Measurements from ENCODE around the gene ZNF687.
A peak's percentile ranks its signal among the peaks of the same experiment; 100 is the strongest.

The ZNF687 gene

DNA sequence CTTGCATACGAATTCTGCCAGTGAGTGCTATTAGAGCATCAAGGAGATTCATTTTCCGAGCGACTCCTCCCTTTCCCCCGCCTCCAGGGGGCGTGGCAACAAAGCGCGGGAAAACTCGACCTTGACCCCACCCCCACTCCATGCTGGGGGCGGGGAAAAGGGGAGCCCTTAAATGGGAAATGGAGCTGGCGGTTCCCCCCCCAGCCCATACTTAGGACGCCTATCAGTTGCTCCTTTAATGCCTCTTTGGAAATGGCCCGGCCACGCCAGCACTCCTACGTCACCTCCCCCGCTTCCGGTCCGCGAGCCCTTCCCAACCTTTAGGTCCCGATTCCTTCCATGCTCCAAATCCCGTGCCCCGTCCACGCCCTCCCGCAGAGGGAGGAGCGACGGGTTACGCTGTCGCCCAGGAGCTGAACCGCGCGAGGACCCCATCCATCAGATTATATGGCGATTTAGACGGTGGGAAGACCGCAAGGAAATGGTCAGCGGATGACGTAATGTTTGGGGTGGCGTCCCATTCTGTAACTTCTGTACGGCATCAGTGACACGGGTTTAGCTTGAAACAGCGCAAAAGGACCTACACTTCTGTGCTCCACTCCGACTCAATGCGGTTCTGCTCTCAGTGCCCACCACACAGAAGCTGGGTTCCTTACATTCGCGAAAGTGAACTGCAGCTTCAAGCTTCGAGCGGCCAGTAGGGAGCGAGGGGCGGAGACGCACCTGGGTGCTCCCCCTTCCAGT lies 702 bp upstream of the ZNF687 start:
- peak; percentile 99 for DNase-seq

DNA sequence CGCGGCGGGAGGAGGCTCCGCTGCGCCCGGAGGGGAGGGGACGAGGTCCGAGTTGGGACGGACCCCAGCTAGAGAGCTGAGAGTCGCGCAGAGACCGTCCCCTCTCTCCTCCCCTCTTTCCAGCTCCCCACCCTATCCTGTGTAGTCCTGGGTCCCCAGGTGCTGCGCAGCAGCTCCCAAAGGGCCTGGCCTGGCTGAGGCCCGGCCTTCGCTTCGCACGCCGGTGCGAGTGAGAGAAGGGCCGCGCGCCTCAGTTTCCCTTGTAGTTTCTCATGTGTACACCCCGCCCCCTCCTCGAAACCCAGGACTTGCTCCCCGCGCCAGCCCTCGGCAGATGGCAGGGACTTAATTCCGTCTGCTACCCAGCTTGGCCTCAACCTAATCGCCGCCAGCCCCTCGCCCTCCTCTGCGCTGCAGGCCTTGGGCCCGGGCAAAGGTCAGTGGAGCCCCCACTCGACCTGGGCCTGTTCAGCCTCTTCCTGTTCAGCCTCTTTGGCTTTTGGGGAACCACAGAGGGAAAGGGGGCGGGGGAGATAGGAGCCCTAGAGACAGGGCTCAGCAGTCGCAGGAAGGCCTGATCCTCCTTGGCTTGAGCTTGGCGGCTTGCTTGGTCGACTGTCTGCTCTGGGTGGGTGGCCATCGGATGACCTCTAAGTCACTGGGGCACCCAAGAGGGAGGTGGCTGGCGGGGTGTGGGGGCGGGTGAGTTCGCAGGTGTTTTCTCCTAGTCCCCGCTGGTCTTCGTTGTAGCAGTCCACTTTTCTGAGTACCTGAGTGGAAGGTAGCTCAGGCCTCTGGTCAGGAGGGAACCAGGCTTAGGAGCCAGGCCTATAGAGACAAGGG lies 1.0 kb downstream of the ZNF687 start:
- DNase-seq: peak; percentile 16

DNA sequence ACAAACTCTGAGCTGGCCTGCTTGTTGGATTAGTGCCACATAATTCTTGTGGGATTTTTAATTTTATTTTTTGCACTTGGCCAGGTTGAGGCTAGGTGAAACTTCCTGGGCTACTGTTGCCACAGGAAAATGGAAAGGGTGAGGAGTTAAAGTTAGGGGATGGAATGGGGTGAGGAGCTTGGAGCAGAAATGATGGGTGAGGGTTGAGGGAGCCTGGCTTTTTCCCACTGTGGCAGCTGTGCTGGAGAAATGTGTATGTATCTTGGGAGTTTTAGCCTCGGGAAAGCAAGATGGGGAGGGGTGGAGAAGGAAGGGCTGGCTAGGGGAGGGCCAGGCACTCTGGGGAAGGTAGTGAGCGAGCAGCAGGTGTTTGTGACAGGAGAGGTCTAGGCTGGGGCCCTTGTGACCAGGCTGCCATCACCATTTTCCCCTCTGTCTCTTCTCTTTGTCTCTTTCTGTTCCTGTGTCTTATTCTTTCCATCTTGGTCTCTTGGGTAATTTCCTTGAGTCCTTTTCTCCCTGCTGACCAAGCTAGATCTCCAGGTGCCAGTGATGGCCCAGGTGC lies 2.0 kb downstream of the ZNF687 start:
- DNase-seq: no peak

DNA sequence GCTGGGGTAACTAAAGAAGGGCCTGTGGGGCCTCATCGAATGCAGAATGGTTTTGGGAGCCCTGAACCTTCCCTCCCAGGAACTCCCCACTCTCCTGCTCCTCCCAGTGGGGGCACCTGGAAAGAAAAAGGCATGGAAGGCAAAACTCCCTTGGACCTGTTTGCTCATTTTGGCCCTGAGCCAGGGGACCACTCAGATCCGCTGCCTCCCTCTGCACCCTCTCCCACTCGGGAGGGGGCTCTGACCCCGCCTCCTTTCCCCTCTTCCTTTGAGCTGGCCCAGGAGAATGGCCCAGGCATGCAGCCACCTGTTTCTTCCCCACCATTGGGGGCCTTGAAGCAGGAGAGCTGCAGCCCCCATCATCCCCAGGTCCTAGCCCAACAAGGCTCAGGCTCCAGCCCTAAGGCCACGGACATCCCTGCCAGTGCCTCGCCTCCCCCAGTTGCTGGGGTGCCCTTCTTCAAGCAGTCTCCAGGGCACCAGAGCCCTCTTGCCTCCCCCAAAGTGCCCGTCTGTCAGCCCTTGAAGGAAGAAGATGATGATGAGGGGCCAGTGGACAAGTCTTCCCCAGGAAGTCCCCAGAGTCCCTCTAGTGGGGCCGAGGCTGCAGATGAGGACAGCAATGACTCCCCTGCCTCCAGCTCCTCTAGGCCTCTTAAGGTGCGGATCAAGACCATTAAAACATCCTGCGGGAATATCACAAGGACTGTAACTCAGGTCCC lies 4.7 kb downstream of the ZNF687 start:
- no peak for DNase-seq

DNA sequence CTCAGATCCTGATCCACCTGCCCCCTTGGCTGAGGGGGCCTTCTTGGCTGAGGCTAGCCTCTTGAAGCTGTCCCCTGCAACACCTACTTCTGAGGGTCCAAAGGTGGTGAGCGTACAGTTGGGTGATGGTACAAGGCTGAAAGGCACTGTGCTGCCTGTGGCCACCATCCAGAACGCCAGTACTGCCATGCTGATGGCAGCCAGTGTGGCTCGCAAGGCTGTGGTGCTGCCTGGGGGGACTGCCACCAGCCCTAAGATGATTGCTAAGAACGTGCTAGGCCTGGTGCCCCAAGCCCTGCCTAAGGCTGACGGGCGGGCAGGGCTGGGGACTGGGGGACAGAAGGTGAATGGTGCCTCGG lies 5.2 kb downstream of the ZNF687 start:
- no peak for DNase-seq

DNA sequence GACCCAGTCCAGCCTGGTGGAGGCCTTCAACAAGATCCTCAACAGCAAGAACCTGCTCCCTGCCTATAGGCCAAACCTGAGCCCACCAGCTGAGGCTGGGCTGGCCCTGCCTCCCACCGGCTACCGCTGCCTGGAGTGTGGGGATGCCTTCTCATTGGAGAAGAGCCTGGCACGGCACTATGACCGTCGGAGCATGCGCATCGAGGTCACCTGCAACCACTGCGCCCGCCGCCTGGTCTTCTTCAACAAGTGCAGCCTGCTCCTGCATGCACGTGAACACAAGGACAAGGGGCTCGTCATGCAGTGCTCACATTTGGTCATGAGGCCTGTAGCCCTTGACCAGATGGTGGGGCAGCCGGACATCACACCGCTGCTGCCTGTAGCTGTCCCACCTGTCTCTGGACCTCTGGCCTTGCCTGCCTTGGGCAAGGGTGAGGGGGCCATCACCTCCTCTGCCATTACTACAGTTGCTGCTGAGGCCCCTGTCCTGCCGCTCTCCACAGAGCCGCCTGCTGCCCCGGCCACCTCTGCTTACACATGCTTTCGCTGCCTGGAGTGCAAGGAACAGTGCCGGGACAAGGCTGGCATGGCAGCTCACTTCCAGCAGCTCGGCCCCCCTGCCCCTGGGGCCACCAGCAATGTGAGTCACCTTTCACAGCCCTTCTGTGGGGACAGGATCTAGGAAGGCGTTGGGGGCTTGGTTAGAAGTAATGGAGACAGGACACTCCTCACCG lies 5.8 kb downstream of the ZNF687 start:
- DNase-seq: no peak

DNA sequence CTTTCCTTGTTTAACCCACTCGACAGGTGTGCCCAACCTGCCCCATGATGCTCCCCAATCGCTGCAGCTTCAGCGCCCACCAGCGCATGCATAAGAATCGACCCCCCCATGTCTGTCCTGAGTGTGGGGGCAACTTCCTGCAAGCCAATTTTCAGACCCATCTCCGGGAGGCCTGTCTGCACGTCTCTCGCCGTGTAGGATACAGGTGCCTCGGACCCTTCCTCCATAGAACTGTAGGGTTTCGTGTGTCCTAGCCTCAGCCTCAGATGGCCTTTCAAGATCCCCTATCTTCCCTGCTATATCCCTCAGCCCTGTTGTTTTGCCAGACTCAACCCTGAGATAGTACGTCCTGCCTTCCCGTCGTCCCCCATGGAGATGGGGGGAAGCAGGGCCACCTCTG lies 6.4 kb downstream of the ZNF687 start:
- DNase-seq: no peak

DNA sequence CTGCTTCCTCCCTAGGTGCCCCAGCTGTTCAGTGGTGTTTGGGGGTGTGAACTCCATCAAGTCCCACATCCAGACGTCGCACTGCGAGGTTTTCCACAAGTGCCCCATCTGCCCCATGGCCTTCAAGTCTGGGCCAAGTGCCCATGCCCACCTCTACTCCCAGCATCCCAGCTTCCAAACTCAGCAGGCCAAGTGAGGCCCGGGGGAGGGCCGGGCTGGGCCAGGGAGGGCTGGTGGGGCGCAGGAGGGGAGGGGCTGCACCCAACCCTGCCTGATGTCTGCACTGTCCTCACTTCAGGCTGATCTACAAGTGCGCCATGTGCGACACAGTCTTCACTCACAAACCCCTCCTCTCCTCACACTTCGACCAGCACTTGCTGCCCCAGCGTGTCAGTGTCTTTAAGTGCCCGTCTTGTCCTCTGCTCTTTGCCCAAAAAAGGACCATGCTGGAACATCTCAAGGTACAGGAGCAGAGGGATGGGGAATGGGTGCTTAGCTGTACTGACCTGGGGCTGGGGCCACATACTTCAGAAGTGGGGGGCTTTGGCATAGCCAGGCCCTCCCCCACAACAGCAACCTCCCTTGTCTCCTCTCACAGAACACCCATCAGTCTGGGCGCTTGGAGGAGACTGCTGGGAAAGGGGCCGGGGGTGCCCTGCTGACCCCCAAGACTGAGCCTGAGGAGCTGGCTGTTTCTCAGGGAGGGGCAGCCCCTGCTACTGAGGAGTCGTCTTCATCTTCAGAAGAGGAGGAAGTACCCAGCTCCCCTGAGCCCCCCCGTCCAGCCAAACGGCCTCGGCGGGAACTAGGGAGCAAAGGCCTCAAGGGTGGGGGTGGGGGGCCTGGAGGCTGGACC lies 7.2 kb downstream of the ZNF687 start:
- DNase-seq: no peak

DNA sequence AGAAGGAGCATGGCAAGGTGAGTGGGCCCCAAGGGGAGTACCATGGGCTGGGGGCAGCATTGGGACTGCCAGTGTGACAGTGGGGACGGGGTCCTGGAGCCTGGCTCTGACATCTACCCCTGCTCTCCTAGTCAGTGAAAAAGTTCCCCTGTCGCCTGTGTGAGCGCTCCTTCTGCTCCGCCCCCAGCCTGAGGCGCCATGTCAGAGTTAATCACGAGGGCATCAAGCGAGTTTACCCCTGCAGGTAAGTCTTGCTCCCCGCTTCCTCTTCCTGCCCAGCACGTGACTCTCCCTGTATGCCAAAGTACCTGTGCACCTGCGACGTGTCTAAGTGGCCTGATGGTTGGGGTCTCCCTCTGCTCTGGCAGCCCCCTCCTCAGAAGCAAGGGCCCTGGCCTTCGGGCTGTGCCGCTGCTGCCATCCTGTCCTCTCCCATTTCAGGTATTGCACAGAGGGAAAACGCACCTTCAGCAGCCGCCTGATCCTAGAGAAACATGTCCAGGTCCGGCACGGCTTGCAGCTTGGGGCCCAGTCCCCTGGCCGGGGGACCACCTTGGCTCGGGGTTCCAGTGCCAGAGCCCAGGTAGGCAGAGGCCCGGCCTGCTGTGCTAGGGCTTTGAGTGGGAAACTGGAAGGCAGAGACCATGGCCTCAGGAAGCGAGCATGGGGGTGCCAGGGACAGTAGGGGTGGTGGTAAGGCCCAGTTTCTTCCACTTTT lies 8.1 kb downstream of the ZNF687 start:
- no peak for DNase-seq

DNA sequence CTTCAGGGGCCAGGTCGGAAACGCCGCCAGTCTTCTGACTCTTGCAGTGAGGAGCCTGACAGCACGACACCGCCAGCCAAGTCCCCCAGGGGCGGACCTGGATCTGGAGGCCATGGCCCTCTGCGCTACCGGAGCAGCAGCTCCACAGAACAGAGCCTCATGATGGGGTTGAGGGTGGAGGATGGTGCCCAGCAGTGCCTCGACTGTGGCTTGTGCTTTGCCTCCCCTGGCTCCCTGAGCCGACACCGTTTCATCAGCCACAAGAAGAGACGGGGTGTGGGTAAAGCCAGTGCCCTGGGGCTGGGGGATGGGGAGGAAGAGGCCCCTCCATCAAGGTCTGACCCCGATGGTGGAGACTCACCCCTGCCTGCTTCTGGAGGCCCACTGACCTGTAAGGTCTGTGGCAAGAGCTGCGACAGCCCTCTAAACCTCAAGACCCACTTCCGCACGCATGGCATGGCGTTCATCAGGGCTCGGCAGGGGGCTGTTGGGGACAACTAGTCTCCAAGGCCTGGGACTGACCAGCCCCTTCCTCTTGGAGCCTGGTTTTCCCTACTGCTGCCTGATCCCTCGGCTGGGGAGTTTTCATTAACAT lies 8.7 kb downstream of the ZNF687 start:
- no peak for DNase-seq

DNA sequence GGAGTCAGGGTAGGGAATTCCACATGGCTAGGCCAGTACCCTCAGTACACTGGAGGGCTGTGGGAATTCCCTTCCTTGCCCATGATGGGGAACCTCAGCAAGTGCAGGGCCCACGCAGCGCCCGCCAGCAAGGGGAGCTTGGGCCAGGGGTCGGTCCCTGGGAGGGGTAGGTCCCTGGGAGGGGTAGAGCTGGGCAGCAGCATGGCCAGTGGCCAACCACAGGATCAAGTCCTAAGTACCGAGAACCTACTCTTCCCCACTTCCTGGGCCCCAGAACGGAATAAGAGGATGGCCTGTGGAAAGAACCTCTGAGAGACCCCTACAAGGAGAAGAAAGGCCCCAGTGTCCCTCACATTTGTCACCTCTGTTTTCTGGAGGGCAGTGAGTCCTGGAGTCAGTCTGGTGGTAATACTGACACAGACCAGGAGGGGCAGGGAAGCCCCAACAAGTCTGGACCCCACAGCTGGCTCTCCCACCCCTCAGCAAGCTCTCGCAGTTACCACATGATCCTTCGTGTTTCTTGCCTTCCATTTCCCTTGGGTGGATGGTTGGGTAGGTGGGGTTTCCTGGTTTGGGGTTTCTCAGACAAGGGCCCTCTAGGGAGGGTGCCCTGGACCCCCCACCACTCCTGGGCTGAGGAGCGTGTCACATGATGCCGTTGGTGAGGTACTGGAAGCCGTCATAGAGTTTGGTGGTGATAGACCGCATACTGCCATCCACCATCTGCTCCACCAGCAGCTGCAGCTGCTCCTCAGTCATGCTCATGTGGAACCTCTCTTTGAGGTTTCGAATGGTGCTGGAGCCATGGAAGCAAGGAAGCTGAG lies 10.3 kb downstream of the ZNF687 start:
- DNase-seq: no peak

DNA sequence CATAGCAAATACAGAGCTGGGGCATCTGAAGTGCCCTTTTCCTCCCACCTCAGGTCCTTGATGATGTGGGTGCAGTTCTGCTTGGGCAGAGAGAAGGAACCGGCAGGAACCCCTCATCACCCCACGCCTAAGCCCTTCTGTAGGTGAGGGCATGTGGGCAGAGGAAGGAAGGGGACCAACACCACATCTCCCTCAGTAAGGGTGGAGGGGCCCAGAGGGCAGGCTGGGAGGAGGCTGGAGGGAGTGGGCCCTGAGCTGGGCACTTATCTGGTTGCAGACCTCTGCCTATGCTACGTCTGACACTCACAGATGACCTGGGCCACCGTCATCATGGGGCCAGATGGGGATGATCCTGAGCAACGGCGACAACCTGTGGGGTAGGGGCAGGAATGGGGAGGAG lies 11.0 kb downstream of the ZNF687 start:
- no peak for DNase-seq

DNA sequence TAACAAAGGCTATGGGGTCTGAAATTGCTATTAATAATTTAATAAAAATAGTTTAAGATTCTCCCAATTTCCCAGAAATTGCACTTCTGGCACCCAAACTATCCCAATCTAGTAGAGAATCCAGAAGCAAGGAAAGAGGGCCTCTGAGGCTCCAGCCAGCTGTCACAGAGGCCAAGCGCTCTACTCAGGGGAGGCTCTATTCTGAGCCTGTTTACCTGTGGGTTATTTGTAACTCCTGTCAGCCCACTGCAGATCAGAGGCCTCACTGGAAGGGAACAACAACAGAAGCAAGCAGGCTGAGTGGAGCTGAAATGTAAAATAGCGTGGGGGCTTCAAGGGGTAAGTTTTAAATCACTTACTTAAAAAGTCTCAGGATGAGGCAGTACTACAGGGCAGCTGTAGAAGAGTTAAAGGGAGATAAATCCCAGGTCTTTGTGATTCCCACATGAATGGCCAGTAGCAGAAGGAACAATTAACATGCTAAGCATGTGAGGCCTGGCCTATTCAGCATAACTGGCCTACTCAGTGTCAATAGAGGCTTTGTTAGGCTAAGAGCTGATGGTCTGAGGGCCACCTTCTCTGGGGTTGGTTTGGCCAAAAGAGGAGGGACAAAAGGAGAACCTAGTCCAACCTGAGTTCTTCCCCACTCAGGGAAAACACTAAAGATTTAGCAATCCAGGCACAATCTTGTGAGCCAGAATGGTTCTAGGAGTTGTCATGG lies 12.8 kb downstream of the ZNF687 start:
- no peak for DNase-seq

DNA sequence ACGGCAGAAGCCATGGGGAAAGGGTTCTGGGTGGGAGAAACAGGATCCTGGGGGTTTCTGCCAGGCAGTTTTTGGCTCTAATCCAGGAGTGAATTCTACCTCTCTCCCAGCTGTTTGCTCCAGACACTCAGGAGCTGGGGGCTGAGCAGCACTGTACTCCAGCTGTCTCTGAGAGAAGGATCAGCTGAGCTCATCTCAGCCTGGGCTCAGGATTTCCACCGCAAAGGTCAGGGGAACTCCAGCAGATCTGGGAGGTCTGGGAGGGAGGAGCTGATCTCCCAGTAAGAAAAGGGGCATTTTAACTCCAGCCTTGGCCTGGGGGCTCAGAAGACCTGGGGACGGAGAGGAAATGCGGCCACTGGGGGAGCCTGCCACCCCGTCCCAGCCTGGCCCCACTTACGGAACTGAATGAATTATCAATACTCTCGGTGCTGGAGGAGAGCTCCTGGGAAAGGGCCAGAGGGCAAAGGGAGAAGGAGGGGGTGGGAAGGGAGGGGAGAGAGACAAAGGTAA lies 27.8 kb downstream of the ZNF687 start:
- DNase-seq: no peak

DNA sequence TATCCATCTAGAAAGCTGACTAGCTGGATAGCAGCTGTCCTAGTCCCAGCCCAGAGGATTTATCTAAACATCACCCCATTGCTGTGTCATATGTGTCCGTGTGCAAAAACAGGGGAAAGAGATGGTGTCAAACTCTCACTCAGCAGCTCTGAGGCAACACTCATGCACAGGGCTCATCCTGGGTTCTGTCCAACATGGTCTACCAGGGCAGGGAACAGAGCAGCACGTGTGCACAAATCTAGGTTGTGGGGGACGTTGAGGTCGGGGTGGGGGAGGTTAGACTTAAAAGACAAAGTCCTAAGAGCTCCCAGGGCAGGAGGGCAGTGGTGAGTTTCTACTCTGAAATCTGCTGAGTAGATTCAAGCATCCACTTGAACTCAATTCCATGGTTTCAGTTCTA lies 28.9 kb downstream of the ZNF687 start:
- DNase-seq: no peak

DNA sequence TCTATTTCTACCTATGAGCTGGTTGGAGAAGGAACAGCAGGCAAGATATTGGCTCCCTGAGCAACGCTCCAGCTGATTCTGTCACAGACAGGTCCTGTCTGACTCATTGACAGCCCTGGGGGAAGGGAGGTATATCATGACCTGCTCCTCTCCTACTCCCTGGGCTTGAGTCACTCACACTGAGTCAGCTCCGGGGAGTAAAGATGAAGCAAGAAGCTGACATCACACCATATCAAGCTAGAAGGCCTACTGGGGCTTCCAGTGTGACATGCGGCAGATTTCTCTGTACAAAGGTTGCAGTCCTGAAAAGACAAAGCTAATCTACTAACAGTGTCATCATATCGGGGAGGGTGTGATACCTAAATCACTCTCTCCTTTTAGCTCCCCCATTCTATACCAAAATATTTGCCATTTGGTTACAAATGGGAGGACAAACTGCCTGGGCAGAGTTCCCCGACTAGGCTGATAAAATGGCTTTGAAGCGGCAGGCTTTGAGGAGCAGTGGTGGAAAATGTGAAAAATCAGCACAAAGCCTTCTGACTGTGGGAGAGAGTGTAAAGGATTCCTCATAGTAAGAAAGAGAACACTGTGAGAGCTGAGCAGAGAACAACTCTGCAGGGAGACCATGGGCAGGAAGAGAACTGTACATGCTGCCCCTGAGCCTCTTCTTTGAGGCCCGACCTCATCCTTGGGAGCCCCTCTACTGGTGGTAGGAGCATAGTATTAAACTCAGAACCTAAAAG lies 29.7 kb downstream of the ZNF687 start:
- DNase-seq: peak; percentile 99

DNA sequence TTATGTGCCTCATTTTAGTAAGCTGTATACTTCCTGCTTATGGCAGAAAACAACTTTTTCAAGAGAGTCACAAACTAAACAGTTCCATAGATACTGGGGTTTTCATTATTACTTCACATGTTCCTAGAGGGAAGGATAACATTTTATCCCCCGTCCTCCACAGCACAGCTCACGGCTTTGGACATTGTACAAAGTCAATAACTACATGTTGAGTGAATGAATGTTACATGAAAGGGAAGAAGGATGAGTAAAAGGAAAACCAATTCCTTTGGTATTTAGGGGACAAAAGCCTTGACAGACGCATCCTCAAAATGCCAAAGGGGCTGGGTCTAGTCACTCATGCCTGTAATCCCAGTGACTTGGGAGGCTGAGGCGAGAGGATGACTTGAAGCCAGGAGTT lies 30.3 kb downstream of the ZNF687 start:
- peak; percentile 54 for DNase-seq

DNA sequence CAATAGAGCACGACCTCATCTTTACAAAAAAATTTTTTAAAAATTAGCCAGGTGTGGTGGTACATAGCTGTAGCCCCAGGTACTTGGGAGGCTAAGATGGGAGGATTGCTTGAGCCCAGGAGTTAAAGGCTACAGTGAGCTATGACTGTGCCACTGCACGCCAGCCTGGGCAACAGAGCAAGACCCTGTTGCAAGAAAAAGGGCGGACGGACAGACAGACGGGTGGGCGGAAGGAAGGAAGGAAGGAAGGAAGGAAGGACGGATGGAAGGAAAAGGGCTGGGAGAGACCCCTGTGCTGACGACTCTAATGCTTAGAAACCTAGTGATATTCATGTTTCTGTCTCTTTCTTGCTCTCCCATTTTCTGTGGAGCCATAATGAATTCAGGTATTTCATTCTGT lies 30.7 kb downstream of the ZNF687 start:
- DNase-seq: no peak

Measured in fibroblast of skin of right biceps (primary cell).